Esophagus squamous epithelium (tissue), 5 donors: ENCODE results near the gene GSTM5. TPM values are rescaled to one million over a fixed set of nuclear protein-coding genes. Genes with fewer than 3 reads are reported as not detected.
"Not testable (repeated sequence)": the region's sequence is repeated elsewhere in the genome, so short reads cannot be mapped to it uniquely, and the experiment has no call there.

Experiments
- DNase-seq: peaks from one replicate; lab custom pipeline; 2025; lab: John Stamatoyannopoulos, UW
- H3K27ac ChIP-seq, 4 donors: fragments of 200-600 bp; sonication (generic); one replicate each; pipeline ENCODE4 v1.5.1; 2016 to 2019; ENCODE audit warnings: mild to moderate bottlenecking in 1 of 4
- H3K27me3 ChIP-seq, 4 donors: fragments of 200-600 bp; sonication (generic); 1 replicate in 3 of 4; 2 replicates in 1 of 4; pipeline versions ENCODE4 v1.5.1 to v1.6.0; 2017 to 2021; ENCODE audit warnings: antibody characterized with exemption in 1 of 4
- H3K36me3 ChIP-seq, 3 donors: fragments of 200-600 bp; sonication (generic); one replicate each; pipeline ENCODE4 v1.5.1; 2016 to 2019
- H3K4me1 ChIP-seq, 3 donors: fragments of 200-600 bp; sonication (generic); one replicate each; pipeline ENCODE4 v1.5.1; 2017 to 2019
- H3K4me3 ChIP-seq, 4 donors: fragments of 200-600 bp; sonication (generic); 1 replicate in 3 of 4; 2 replicates in 1 of 4; pipeline ENCODE4 v1.5.1; 2016 to 2019; ENCODE audit warnings: mild to moderate bottlenecking in 2 of 4, moderate library complexity in 1 of 4
- H3K9me3 ChIP-seq, 3 donors: fragments of 200-600 bp; sonication (generic); one replicate each; pipeline ENCODE4 v1.5.1; 2016 to 2019
- POLR2A ChIP-seq, 4 donors: fragments of 450-650 bp; IDR thresholded peaks; one replicate each; pipeline ENCODE4 v1.6.1; 2017; ENCODE audit warnings: antibody characterized with exemption in 4 of 4, mild to moderate bottlenecking in 4 of 4, moderate library complexity in 3 of 4
- whole genome bisulfite sequencing, 2 donors: methylation state at CpG; one replicate each; pipeline ENCODE4 v1.1.5; 2018; 5-methylcytosine and 5-hydroxymethylcytosine counted together
- intact Hi-C: fragments of 100-400 bp; cut with DNase I; formaldehyde crosslinking; loops from one replicate; pipeline ENCODE4 v1.15.0; 2022
- total RNA-seq, 4 donors: library from RNA; depleted of rRNA; stranded (reverse); fragments of >200 nt; gene quantifications; one replicate each; pipeline ENCODE4 v1.1.0, GENCODE V29; 2016
- TF ChIP-seq, protein P1 (sequence below), 6 experiments: fragments of 450-650 bp in 4 of 6; fragments of 200-600 bp in 2 of 6; sonication (generic) in 2 of 6; IDR thresholded peaks; one replicate each; pipeline ENCODE4 v1.5.1; 2016 to 2019; ENCODE audit warnings: antibody characterized with exemption in 6 of 6, mild to moderate bottlenecking in 4 of 6, moderate library complexity in 4 of 6
- donor health status: DM: yes; HTN: yes; CAD: no.

Gene GSTM5
- total RNA-seq: 1 to 10 TPM in 2 of 4 donors, not detected in 2; 2.2 to 4.6 TPM

DNA sequence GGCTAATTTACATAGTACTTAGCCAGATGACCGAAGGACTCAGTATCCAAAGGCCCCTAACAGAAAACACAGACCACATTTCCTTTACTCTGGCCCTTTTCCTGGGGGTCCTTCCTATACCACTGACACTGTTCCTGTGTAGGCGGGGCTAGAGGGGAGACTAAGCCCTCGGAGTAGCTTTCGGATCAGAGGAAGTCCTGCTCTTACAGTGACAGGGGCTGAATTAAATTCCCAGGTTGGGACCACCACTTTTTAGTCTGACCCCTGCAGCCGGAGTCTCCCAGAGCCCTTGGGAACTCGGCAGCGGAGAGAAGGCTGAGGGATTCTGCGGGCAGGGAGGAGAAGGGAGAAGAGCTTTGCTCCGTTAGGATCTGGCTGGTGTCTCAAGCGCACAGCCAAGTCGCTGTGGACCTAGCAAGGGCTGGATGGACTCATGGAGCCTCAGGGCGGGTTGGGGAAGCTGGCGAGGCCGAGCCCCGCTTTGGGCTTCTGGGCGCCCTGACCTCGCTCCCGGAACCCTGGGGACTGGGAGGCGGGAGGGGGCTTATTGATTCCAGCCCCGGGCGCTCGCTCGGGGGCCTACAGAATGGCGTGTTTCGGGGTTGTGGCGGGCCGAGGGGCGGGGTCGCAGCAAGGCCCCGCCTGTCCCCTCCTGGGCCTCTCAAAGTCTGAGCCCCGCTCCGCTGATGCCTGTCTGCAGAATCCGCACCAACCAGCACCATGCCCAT lies at the start of gene GSTM5:
TSS of gene GSTM5 (plus strand) at position 659 of the 728 bp plus-strand sequence. CDS start at position 721, 62 bp downstream.
- WGBS, 2 donors: 33 to 69% methylated on average over 3 to 8 of the region's 33 CpGs
- intact Hi-C loops, DNase-seq, H3K36me3 ChIP-seq, H3K27me3 ChIP-seq: not testable (repeated sequence)
- Histone ChIP-seq H3K4me1 (peaks cover 7 to 23% (median 19%) of the 10 kb centered on the region in 3 donors), H3K9me3 (peaks cover 0 to 16% (median 0%) of the 10 kb centered on the region in 3 donors), H3K27ac (peak within 1 kb of the TSS in 2 of 4 donors; percentile 9 to 29), H3K4me3 (peak within 1 kb of the TSS in 3 of 4 donors; percentile 29 to 60 (median 37))

DNA sequence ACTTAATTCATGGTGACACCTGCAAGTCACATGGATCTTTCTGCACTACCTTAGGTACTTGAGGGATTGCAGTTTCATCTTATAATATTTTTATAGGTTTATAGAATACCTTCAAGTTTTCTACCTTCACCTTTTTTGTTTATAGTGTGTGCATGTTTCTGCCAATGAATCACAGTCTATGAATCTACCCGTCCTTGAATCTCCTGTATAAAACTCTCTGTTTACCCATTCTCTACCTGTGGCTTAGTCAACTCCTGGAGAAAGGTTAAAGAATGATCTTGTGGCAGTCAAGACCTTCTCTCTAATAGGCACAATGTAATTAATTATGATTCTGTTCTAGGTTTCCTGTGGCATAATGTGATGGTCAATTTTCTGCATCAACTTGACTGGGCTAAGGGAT lies 47.4 kb upstream of the GSTM5 start:
- Histone ChIP-seq H3K4me1 (peaks cover 12 to 21% (median 14%) of the 10 kb centered on the region in 3 donors), H3K27ac (no peak overlapping the region), H3K4me3 (no peak overlapping the region), H3K36me3 (peaks cover 0 to 32% (median 4%) of the 10 kb centered on the region in 3 donors), H3K27me3 (no peaks in the 10 kb centered on the region), H3K9me3 (no peaks in the 10 kb centered on the region)
- TF ChIP-seq, protein P1, sequence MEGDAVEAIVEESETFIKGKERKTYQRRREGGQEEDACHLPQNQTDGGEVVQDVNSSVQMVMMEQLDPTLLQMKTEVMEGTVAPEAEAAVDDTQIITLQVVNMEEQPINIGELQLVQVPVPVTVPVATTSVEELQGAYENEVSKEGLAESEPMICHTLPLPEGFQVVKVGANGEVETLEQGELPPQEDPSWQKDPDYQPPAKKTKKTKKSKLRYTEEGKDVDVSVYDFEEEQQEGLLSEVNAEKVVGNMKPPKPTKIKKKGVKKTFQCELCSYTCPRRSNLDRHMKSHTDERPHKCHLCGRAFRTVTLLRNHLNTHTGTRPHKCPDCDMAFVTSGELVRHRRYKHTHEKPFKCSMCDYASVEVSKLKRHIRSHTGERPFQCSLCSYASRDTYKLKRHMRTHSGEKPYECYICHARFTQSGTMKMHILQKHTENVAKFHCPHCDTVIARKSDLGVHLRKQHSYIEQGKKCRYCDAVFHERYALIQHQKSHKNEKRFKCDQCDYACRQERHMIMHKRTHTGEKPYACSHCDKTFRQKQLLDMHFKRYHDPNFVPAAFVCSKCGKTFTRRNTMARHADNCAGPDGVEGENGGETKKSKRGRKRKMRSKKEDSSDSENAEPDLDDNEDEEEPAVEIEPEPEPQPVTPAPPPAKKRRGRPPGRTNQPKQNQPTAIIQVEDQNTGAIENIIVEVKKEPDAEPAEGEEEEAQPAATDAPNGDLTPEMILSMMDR (IDR thresholded peaks at IDR 0.05): no peak
- TF ChIP-seq POLR2A (IDR thresholded peaks at IDR 0.05): no peak
- 61 to 76% methylated on average over 1 of the region's 1 CpG for WGBS, 2 donors
- DNase-seq: no peak
- intact Hi-C loops: no loop called here

GRCh38 chr1:109667452-109668122 lies 44.5 kb upstream of the GSTM5 start, which contains the start of gene GSTM2:
GSTM2 (plus strand) TSS chr1:109668057; CDS start chr1:109668116, 59 bp downstream.
- intact Hi-C loops: no loop called here
- Histone ChIP-seq H3K4me1 (peaks cover 12 to 22% (median 14%) of the 10 kb centered on the region in 3 donors), H3K27me3 (no peaks in the 10 kb centered on the region), H3K27ac (peak within 1 kb of the TSS; percentile 9 to 68 (median 66)), H3K9me3 (no peaks in the 10 kb centered on the region), H3K4me3 (peak within 1 kb of the TSS; percentile 39 to 79 (median 60)), H3K36me3 (peaks cover 0 to 24% (median 0%) of the 10 kb centered on the region in 3 donors)
- peak; percentile 22 for DNase-seq
- 23 to 27% methylated on average over 9 of the region's 22 CpGs for WGBS, 2 donors
- TF ChIP-seq, protein P1 (IDR thresholded peaks at IDR 0.05): no peak
- peak in 1 of 4 donors; percentile 40 for TF ChIP-seq POLR2A (IDR thresholded peaks at IDR 0.05)

- Histone ChIP-seq H3K4me1 (peaks cover 12 to 22% (median 14%) of the 10 kb centered on the region in 3 donors), H3K27ac (peak overlapping the region; percentile 9 to 68 (median 66)), H3K27me3 (no peaks in the 10 kb centered on the region), H3K9me3 (no peaks in the 10 kb centered on the region), H3K36me3 (peaks cover 0 to 26% (median 0%) of the 10 kb centered on the region in 3 donors), H3K4me3 (peak overlapping the region; percentile 39 to 79 (median 60))
- 9 to 13% methylated on average over 7 to 14 of the region's 26 CpGs for WGBS, 2 donors
- intact Hi-C loops: no loop called here
- no peak for DNase-seq
- no peak for TF ChIP-seq POLR2A (IDR thresholded peaks at IDR 0.05)
- TF ChIP-seq, protein P1 (IDR thresholded peaks at IDR 0.05): no peak
Measured at GRCh38 chr1:109668123-109668775, 43.8 kb upstream of the GSTM5 start.

- intact Hi-C loops: no loop called here
- Histone ChIP-seq H3K4me3 (no peak overlapping the region), H3K27me3 (no peaks in the 10 kb centered on the region), H3K4me1 (peaks cover 12 to 22% (median 14%) of the 10 kb centered on the region in 3 donors), H3K27ac (no peak overlapping the region), H3K36me3 (peaks cover 0 to 32% (median 0%) of the 10 kb centered on the region in 3 donors), H3K9me3 (no peaks in the 10 kb centered on the region)
- TF ChIP-seq POLR2A (IDR thresholded peaks at IDR 0.05): no peak
- TF ChIP-seq, protein P1 (IDR thresholded peaks at IDR 0.05): no peak
- WGBS, 2 donors: 87 to 90% methylated on average over 15 to 18 of the region's 22 CpGs
- no peak for DNase-seq
Measured at GRCh38 chr1:109669246-109669948, 42.7 kb upstream of the GSTM5 start.

- DNase-seq, H3K9me3 ChIP-seq, H3K27me3 ChIP-seq, H3K4me3 ChIP-seq, H3K27ac ChIP-seq, intact Hi-C loops: not testable (repeated sequence)
- peaks cover 0 to 32% (median 0%) of the 10 kb centered on the region in 3 donors for H3K36me3 ChIP-seq
- 79 to 95% methylated on average over 3 of the region's 5 CpGs for WGBS, 2 donors
- peaks cover 12 to 22% (median 14%) of the 10 kb centered on the region in 3 donors for H3K4me1 ChIP-seq
Measured at GRCh38 chr1:109669949-109670302, 42.1 kb upstream of the GSTM5 start.
